ENCODE results near the gene CLNS1A. TPM values are rescaled to one million over a fixed set of nuclear protein-coding genes. Genes with fewer than 3 reads are reported as not detected.
A peak's percentile ranks its signal among the peaks of the same experiment; 100 is the strongest.

The CLNS1A gene
- total RNA-seq, 1 donor from 2014 or later, result 221 TPM

DNA sequence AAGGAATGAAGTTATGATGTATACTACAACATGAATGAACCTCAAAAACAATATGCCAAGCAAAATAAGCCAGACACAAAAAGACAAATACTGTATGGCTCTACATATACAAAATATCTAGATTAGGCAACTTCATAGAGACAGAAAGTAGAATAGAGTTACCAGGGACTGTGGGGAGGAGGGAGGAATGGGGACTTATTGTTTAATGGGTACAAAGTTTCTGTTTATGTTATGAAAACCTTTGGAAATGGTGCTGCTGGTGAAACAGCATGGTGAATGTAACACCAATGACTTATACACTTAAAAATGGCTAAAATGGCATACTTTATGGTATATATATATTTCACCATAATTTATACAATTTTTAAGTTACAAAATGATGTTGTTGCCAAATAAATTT is 43.7 kb downstream of the CLNS1A start:
- FAIRE-seq (no peak), DNase-seq (ENCODE audit: low read depth) (no peak)
- Histone ChIP-seq H3K4me3 (ENCODE audit: low read depth, low read length) (no peak overlapping the region), H3K27me3 (ENCODE audit: control insufficient read depth, insufficient read depth, low read length) (no peaks in the 10 kb centered on the region), H3K36me3 (ENCODE audit: control insufficient read depth, insufficient read depth, low read length) (no peaks in the 10 kb centered on the region)
- TF ChIP-seq, protein P1, sequence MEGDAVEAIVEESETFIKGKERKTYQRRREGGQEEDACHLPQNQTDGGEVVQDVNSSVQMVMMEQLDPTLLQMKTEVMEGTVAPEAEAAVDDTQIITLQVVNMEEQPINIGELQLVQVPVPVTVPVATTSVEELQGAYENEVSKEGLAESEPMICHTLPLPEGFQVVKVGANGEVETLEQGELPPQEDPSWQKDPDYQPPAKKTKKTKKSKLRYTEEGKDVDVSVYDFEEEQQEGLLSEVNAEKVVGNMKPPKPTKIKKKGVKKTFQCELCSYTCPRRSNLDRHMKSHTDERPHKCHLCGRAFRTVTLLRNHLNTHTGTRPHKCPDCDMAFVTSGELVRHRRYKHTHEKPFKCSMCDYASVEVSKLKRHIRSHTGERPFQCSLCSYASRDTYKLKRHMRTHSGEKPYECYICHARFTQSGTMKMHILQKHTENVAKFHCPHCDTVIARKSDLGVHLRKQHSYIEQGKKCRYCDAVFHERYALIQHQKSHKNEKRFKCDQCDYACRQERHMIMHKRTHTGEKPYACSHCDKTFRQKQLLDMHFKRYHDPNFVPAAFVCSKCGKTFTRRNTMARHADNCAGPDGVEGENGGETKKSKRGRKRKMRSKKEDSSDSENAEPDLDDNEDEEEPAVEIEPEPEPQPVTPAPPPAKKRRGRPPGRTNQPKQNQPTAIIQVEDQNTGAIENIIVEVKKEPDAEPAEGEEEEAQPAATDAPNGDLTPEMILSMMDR (IDR thresholded peaks at IDR 0.05; ENCODE audit: insufficient read depth, low read length, severe bottlenecking), result no peak

DNA sequence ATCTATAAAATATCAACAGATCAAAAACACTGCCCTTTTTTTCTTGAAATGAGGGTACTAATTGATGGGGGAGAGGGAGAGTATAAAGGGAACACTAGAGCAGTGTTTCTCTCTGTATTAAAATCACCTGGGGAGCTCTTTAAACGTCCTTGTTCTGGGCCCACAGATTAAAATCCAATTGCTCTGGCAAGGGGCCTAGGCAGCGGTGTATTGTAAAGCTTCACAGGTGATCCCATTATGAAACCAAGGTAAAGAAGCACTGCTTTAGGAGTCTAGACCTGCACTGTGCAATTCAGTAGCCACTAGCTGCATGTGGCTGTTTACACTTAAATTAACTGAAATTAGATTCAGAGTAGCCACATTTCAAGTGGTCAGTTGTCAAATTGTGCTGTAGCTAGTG is 44.9 kb downstream of the CLNS1A start:
- FAIRE-seq (no peak), DNase-seq (ENCODE audit: low read depth) (no peak)
- Histone ChIP-seq H3K4me3 (ENCODE audit: low read depth, low read length) (no peak overlapping the region), H3K27me3 (ENCODE audit: control insufficient read depth, insufficient read depth, low read length) (no peaks in the 10 kb centered on the region), H3K36me3 (ENCODE audit: control insufficient read depth, insufficient read depth, low read length) (no peaks in the 10 kb centered on the region)
- TF ChIP-seq, protein P1 (IDR thresholded peaks at IDR 0.05; ENCODE audit: insufficient read depth, low read length, severe bottlenecking), result no peak

DNA sequence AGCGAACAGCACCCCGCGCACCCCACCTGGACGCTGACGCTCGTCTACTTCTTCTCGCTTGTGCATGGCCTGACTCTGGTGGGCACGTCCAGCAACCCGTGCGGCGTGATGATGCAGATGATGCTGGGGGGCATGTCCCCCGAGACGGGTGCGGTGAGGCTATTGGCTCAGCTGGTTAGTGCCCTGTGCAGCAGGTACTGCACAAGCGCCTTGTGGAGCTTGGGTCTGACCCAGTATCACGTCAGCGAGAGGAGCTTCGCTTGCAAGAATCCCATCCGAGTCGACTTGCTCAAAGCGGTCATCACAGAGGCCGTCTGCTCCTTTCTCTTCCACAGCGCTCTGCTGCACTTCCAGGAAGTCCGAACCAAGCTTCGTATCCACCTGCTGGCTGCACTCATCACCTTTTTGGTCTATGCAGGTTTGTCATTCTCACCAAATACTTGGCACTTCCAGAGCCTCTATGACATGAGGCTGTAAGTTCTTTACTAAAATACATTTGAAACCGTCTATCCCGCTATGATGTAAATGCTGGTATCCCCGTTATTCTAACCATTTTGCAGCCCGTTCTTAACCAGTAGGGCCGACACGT is 47.3 kb downstream of the CLNS1A start:
- DNase-seq (ENCODE audit: low read depth), result peak; percentile 44
- no peaks in the 10 kb centered on the region for H3K27me3 ChIP-seq (ENCODE audit: control insufficient read depth, insufficient read depth, low read length)
- peak overlapping the region; percentile 51 for H3K4me3 ChIP-seq (ENCODE audit: low read depth, low read length)
- TF ChIP-seq, protein P1 (IDR thresholded peaks at IDR 0.05; ENCODE audit: insufficient read depth, low read length, severe bottlenecking), result peak; percentile 22
- no peaks in the 10 kb centered on the region for H3K36me3 ChIP-seq (ENCODE audit: control insufficient read depth, insufficient read depth, low read length)
- no peak for FAIRE-seq

DNA sequence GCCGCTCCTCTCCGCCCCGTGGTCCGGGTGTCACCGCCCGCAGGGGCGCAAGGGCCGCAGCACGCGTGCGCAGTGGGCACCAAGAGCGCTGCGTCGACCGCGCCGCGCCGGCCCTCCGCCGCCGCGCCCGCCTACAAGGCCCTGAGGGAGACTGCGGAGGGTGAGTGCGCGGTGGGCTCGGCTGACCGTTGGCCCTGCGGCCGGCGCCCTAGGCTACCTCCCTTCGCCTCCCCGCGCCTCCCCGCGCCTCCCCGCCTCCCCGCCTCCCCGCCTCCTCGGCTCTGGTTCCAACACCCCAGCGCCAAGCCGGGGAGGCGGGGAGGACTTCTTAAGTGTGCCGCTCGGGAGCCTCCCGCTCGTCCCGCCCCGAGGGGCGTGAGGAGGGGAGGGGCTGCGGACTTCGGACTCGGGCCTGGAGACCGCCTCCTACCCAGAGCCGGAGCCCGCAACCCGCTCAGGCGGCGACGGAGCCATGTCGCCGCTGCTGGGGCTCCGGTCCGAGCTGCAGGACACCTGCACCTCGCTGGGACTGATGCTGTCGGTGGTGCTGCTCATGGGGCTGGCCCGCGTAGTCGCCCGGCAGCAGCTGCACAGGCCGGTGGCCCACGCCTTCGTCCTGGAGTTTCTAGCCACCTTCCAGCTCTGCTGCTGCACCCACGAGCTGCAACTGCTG is 47.9 kb downstream of the CLNS1A start, which contains the start of gene AQP11:
Gene AQP11 (plus strand): TSS at position 433 of the 673 bp plus-strand sequence. CDS start 40 bp downstream, at position 473.
- FAIRE-seq (no peak), DNase-seq (ENCODE audit: low read depth) (peak; percentile 49)
- Histone ChIP-seq H3K36me3 (ENCODE audit: control insufficient read depth, insufficient read depth, low read length) (no peaks in the 10 kb centered on the region), H3K4me3 (ENCODE audit: low read depth, low read length) (peak within 1 kb of the TSS; percentile 51), H3K27me3 (ENCODE audit: control insufficient read depth, insufficient read depth, low read length) (no peaks in the 10 kb centered on the region)
- TF ChIP-seq, protein P1 (IDR thresholded peaks at IDR 0.05; ENCODE audit: insufficient read depth, low read length, severe bottlenecking), result no peak

DNA sequence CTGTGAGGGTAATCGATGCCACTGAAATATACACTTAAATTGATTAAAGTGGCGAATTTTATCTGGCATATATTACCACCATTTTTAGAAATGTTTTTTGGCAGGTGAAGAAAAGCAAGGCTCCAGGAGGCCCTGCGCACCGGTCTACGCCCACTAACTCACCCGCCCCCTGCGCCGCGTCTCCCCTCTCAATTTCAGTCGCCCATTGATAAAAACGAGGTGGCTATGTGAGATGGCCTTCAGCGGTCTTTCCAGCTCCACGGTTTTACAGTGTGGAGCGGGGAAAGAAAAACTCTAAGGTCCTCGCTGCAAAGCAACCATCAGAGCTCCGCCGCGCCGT is 48.4 kb downstream of the CLNS1A start:
- FAIRE-seq, result no peak
- Histone ChIP-seq H3K4me3 (ENCODE audit: low read depth, low read length) (peak overlapping the region; percentile 51), H3K27me3 (ENCODE audit: control insufficient read depth, insufficient read depth, low read length) (no peaks in the 10 kb centered on the region), H3K36me3 (ENCODE audit: control insufficient read depth, insufficient read depth, low read length) (no peaks in the 10 kb centered on the region)
- no peak for DNase-seq (ENCODE audit: low read depth)
- TF ChIP-seq, protein P1 (IDR thresholded peaks at IDR 0.05; ENCODE audit: insufficient read depth, low read length, severe bottlenecking), result no peak
